ENCODE results near the gene B3GALT6. TPM values are rescaled to one million over a fixed set of nuclear protein-coding genes. Genes with fewer than 3 reads are reported as not detected.
A peak's percentile ranks its signal among the peaks of the same experiment; 100 is the strongest.

The B3GALT6 gene
- total RNA-seq, 1 experiment from 2014 or later, result 36.6 TPM

DNA sequence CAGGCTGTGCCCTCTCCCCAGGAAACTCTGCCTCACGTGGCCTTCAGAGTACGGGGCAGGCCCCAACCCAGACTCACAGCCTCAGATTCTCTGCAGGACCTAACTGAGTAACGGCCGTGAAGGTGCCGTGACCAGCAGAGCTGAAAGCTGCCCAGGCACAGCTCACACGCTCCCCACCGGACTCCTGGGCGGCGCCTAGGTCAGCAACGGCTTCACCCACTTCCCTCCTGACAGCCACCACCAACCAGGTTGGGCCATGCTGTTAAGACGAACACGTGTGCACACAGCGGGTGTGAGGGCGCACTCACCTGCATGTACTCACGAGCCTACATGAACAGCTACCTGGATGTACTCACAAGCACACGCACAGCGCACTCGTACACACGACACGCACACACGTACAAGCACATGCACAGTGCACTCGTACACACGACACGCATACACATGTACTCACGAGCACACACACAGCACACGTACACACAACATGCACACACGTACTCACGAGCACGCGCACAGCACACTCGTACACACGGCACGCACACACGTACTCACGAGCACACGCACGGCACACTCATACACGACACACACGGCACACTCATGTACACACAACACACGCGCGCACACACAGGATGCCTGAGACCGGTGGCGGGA is 9.3 kb upstream of the B3GALT6 start:
- Histone ChIP-seq H3K27me3 (no peaks in the 10 kb centered on the region), H3K4me3 (no peak overlapping the region), H3K9me3 (no peaks in the 10 kb centered on the region), H3K36me3 (peaks cover 11% of the 10 kb centered on the region)
- DNase-seq, result no peak

DNA sequence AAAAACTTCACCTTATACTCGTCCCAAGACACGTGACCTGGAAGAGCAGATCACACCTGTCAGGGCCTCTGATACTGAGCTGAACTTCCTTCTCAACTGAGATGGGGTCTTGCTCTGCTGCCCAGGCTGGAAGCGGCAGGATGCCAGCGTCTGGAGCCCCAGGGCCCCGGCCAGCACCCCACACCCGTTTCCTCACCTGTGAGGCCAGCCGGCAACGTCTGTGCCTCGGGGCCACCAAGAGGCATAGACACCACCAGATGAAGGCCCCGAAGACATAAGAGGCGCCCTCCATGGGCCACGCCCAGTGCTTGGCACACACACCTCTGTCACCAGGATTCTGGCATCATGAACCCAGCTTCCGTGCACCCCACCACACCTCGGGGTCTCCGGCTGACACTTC is 8.7 kb upstream of the B3GALT6 start:
- Histone ChIP-seq H3K36me3 (peaks cover 17% of the 10 kb centered on the region), H3K27me3 (no peaks in the 10 kb centered on the region), H3K9me3 (no peaks in the 10 kb centered on the region), H3K4me3 (no peak overlapping the region)
- no peak for DNase-seq

DNA sequence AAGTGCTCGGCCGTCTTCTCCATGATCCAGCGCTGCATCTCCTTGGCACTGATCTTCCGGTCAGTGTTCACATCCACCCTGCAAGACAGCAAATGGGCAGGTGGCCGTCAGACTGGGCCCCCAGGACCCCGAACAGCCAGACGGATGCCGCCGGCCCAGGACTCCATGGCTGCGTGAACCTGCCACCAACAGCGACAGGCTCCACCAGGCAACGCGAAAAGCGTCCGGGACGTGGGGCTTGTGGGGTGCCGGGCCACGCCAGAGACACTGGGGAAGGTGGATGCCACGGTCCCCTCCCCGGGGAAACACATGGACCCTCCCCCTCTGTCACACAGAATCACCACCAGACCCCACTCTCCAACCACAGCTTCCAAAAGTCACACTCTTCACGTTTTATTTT is 8.1 kb upstream of the B3GALT6 start:
- no peaks in the 10 kb centered on the region for H3K27me3 ChIP-seq
- peaks cover 23% of the 10 kb centered on the region for H3K36me3 ChIP-seq
- no peak for DNase-seq

GRCh38 chr1:1225238-1225845 is 6.7 kb upstream of the B3GALT6 start:
- DNase-seq, result no peak
- no peaks in the 10 kb centered on the region for H3K27me3 ChIP-seq
- peaks cover 35% of the 10 kb centered on the region for H3K36me3 ChIP-seq
- no peaks in the 10 kb centered on the region for H3K9me3 ChIP-seq
- no peak overlapping the region for H3K4me3 ChIP-seq

More for the DNA sequence above, 8.1 kb upstream of the B3GALT6 start:
- Histone ChIP-seq H3K4me3 (no peak overlapping the region), H3K9me3 (no peaks in the 10 kb centered on the region)

DNA sequence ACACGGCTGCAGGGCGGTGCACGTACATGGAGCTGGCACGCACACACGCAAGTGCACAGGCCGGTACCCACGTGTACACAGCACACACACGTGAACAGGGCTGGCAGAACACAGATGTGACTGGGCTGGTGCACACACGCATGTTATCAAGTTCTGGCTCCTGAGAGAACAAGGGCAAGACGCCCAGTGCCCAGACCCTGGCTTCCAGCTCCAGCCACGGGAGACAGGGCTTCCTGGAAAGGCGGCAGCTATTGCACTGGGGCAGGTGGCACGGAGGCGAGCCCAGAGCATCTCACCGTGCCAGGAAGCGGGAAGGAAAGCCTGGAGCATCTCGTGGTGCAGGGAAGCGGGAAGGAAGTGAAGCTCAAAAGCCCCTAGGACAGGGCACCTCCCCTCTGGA is 6.1 kb upstream of the B3GALT6 start:
- H3K36me3 ChIP-seq, result peaks cover 35% of the 10 kb centered on the region

GRCh38 chr1:1226566-1227362 is 5.3 kb upstream of the B3GALT6 start:
- DNase-seq, result no peak
- Histone ChIP-seq H3K27me3 (no peaks in the 10 kb centered on the region), H3K9me3 (no peaks in the 10 kb centered on the region), H3K4me3 (no peak overlapping the region), H3K36me3 (peaks cover 39% of the 10 kb centered on the region)

More for the DNA sequence above, 6.1 kb upstream of the B3GALT6 start:
- Histone ChIP-seq H3K9me3 (no peaks in the 10 kb centered on the region), H3K4me3 (no peak overlapping the region), H3K27me3 (no peaks in the 10 kb centered on the region)
- DNase-seq, result no peak

- H3K36me3 ChIP-seq, result peaks cover 39% of the 10 kb centered on the region
- no peak overlapping the region for H3K4me3 ChIP-seq
- no peaks in the 10 kb centered on the region for H3K27me3 ChIP-seq
- DNase-seq, result no peak
- no peaks in the 10 kb centered on the region for H3K9me3 ChIP-seq
Measured at GRCh38 chr1:1227386-1227785, 4.7 kb upstream of the B3GALT6 start.

- Histone ChIP-seq H3K9me3 (no peaks in the 10 kb centered on the region), H3K27me3 (no peaks in the 10 kb centered on the region), H3K36me3 (peaks cover 33% of the 10 kb centered on the region), H3K4me3 (no peak overlapping the region)
- no peak for DNase-seq
Measured at GRCh38 chr1:1228187-1228586, 3.9 kb upstream of the B3GALT6 start.

DNA sequence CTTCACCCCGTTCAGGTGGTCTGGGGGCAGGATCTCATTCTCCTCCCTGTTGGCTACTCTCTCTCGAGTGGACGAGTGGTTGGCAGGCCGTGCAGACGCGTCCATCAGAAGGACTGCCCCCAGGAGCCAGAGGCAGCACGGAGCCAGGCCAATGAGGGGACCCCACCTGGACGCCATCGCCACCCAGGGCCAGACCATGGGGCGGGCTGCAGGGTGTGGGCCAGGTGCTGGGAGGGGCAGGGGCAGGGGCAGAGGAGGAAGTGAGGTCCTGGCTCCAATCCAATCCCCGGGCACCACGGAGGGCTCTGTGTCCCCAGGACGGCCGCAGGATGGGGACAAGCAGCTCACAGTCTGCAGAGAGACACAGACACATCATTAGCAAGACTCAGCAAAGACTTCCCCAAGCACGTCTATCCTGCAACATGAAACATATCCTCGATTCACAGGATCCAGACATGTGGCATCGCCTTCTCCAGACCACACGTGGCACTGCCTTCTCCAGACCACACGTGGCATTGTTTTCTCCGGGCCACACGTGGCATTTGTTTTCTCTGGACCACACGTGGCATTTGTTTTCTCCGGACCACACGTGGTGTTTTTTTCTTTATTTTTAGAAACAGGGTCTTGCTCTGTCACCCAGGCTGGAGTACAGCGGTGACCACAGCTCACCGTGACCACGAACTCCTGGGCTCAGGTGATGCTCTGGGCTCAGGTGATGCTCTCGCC is 3.3 kb upstream of the B3GALT6 start:
- no peak for DNase-seq
- H3K9me3 ChIP-seq, result no peaks in the 10 kb centered on the region
- H3K4me3 ChIP-seq, result no peak overlapping the region
- no peaks in the 10 kb centered on the region for H3K27me3 ChIP-seq
- peaks cover 35% of the 10 kb centered on the region for H3K36me3 ChIP-seq

- Histone ChIP-seq H3K36me3 (peaks cover 45% of the 10 kb centered on the region), H3K4me3 (no peak overlapping the region), H3K27me3 (no peaks in the 10 kb centered on the region), H3K9me3 (no peaks in the 10 kb centered on the region)
- no peak for DNase-seq
Measured at GRCh38 chr1:1229770-1230169, 2.3 kb upstream of the B3GALT6 start.

GRCh38 chr1:1230656-1231399 is 1.2 kb upstream of the B3GALT6 start:
- H3K4me3 ChIP-seq, result peak overlapping the region; percentile 83
- H3K36me3 ChIP-seq, result peaks cover 45% of the 10 kb centered on the region
- no peaks in the 10 kb centered on the region for H3K27me3 ChIP-seq
- DNase-seq, result peak; percentile 60
- H3K9me3 ChIP-seq, result no peaks in the 10 kb centered on the region

DNA sequence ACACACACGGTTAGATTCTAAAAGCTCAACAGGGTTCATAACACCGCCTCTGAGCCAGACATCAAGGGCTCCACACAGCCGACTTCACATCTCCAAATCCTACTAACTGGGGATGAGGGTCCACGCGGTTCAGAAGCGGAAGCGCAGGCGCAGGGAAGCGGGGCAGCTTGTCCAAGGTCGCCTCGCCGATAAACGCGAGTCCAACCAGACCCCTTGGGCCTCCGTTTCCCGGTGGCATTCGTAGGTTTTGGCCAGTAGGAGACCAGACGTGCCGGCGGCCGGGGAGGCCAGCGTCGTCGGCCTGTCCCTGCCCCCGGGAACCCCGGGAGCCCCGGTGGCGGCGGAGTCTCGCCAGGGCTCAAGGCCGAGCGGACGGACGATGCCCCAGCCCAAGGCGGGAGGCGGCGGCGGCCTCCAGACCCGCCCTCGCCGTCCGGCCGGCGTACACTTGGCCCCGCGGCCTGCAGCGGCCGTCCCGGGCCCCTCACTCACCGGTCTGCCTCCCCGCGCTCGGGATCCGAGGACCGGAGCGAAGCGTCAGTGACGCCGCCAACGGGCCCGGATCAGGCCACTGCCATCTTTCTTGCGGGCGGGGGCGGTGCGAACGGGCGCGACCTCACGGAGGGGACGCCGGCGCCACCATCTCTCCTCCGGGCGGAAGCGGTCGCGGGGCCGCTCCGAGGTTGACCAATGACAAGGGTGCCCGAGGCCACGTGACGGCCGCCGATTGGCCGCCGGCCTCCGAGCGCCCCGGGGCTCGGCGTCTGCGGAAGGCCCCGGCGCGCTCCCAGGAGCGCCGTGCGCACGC is 433 bp upstream of the B3GALT6 start, which contains the start of gene SDF4:
SDF4 (minus strand) TSS at position 602 of the 808 bp plus-strand sequence. CDS start 3,229 bp downstream, outside the sequence.
- DNase-seq, result peak; percentile 94
- no peaks in the 10 kb centered on the region for H3K9me3 ChIP-seq
- peak within 1 kb of the TSS; percentile 83 for H3K4me3 ChIP-seq
- peaks cover 45% of the 10 kb centered on the region for H3K36me3 ChIP-seq
- H3K27me3 ChIP-seq, result no peaks in the 10 kb centered on the region

DNA sequence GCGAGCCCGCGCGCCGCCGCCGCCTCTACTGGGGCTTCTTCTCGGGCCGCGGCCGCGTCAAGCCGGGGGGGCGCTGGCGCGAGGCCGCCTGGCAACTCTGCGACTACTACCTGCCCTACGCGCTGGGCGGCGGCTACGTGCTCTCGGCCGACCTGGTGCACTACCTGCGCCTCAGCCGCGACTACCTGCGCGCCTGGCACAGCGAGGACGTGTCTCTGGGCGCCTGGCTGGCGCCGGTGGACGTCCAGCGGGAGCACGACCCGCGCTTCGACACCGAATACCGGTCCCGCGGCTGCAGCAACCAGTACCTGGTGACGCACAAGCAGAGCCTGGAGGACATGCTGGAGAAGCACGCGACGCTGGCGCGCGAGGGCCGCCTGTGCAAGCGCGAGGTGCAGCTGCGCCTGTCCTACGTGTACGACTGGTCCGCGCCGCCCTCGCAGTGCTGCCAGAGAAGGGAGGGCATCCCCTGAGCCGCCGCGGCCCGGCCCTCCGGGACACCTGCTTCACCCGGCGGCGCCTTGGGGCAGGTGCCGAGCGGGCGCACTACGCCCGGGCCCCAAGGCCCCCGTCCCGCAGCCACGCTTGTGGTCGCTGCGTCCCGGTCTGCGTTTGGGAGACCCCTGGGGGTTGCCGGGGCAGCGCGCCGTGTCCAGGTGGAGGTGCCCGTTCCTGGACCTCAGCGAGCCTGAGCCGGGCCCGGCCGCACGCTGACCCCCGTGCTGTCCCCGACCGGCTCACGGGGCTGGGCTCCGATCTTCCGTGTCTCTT is 944 bp downstream of the B3GALT6 start:
- no peak for DNase-seq

GRCh38 chr1:1233567-1233892 is 1.5 kb downstream of the B3GALT6 start:
- Histone ChIP-seq H3K36me3 (peaks cover 33% of the 10 kb centered on the region), H3K4me3 (no peak overlapping the region), H3K9me3 (no peaks in the 10 kb centered on the region), H3K27me3 (no peaks in the 10 kb centered on the region)
- no peak for DNase-seq

More for the DNA sequence above, 944 bp downstream of the B3GALT6 start:
- H3K9me3 ChIP-seq, result no peaks in the 10 kb centered on the region
- no peak overlapping the region; the same call in 1 of the 2 replicates for H3K4me3 ChIP-seq
- peaks cover 39% of the 10 kb centered on the region for H3K36me3 ChIP-seq
- no peaks in the 10 kb centered on the region for H3K27me3 ChIP-seq

All from MG63 (cell line).